Testis (tissue), 3 donors: ENCODE results near the gene PDE8B. TPM values are rescaled to one million over a fixed set of nuclear protein-coding genes. Genes with fewer than 3 reads are reported as not detected.

Experiments used
- DNase-seq: peaks from one replicate; pipeline ENCODE4 v3.0.0-alpha.2; 2019
- H3K27ac ChIP-seq, 2 donors: fragments of 200-600 bp; sonication (generic); one replicate each; pipeline ENCODE4 v1.5.1; 2019
- H3K27me3 ChIP-seq: fragments of 200-600 bp; sonication (generic); one replicate; pipeline ENCODE4 v1.5.1; 2019
- H3K36me3 ChIP-seq: fragments of 200-600 bp; sonication (generic); one replicate; pipeline ENCODE4 v1.5.1; 2017; ENCODE audit warnings: low read depth; ENCODE audit errors: missing control alignments
- H3K4me1 ChIP-seq: fragments of 200-600 bp; sonication (generic); one replicate; pipeline ENCODE4 v1.5.1; 2019
- H3K4me3 ChIP-seq, 2 donors: fragments of 200-600 bp; sonication (generic); one replicate each; pipeline ENCODE4 v1.5.1; 2017 to 2019
- H3K9me3 ChIP-seq: fragments of 200-600 bp; sonication (generic); one replicate; pipeline ENCODE4 v1.5.1; 2017
- CTCF ChIP-seq, 3 experiments: fragments of 450-650 bp in 2 of 3; fragments of 200-600 bp in 1 of 3; sonication (generic) in 1 of 3; IDR thresholded peaks; one replicate each; pipeline ENCODE4 v1.5.1; 2016 to 2019; ENCODE audit warnings: antibody characterized with exemption in 3 of 3, mild to moderate bottlenecking in 2 of 3, moderate library complexity in 1 of 3
- POLR2A ChIP-seq: fragments of 450-650 bp; IDR thresholded peaks from one replicate; pipeline ENCODE4 v1.6.1; 2017; ENCODE audit warnings: antibody characterized with exemption, mild to moderate bottlenecking, moderate library complexity
- WGBS, 2 donors: methylation state at CpG; one replicate each; pipeline ENCODE4 v1.1.5; 2018; 5-methylcytosine and 5-hydroxymethylcytosine counted together
- intact Hi-C: fragments of 100-400 bp; cut with DNase I; formaldehyde crosslinking; loops from one replicate; pipeline ENCODE4 v1.15.1; 2023; ENCODE audit warnings: low total_unique reads
- polyA plus RNA-seq: library from polyadenylated mRNA; stranded (reverse); fragments of 350-450 nt; fragmentation: Illumina TruSeq; extraction: RNeasy Lipid Tissue Mini Kit (QIAGEN cat#74804); gene quantifications from one replicate; pipeline ENCODE4 v1.2.3, GENCODE V29; 2014; ENCODE audit warnings: low read depth, low replicate concordance; ENCODE audit not compliant: insufficient read depth
- total RNA-seq, 2 donors: library from RNA; depleted of rRNA; stranded (reverse); fragments of >200 nt; gene quantifications; one replicate each; pipeline ENCODE4 v1.2.3, GENCODE V29; 2016

The PDE8B gene
- total and polyA plus RNA-seq, 3 donors from 2014 or later: 2.0 to 7.2 (median 5.8) TPM

- H3K9me3 ChIP-seq: no peaks in the 10 kb centered on the region
- TF ChIP-seq CTCF (IDR thresholded peaks at IDR 0.05): no peak
- no peak for TF ChIP-seq POLR2A
- H3K4me3 ChIP-seq: no peak overlapping the region
- H3K4me1 ChIP-seq: no peaks in the 10 kb centered on the region
- no peak overlapping the region for H3K27ac ChIP-seq
- H3K36me3 ChIP-seq: no peaks in the 10 kb centered on the region
- intact Hi-C loops: no loop called here
- whole genome bisulfite sequencing, 2 donors: 76 to 78% methylated on average over 12 of the region's 12 CpGs
- no peaks in the 10 kb centered on the region for H3K27me3 ChIP-seq
- DNase-seq: no peak
Measured at GRCh38 chr5:77308154-77308960, 97.9 kb downstream of the PDE8B start.

GRCh38 chr5:77309140-77309539 is 98.7 kb downstream of the PDE8B start:
- WGBS, 2 donors: 87 to 91% methylated on average over 2 of the region's 2 CpGs
- no peak overlapping the region for H3K4me3 ChIP-seq
- H3K4me1 ChIP-seq: no peaks in the 10 kb centered on the region
- H3K36me3 ChIP-seq: no peaks in the 10 kb centered on the region
- no peaks in the 10 kb centered on the region for H3K27me3 ChIP-seq
- H3K27ac ChIP-seq: no peak overlapping the region
- TF ChIP-seq CTCF (IDR thresholded peaks at IDR 0.05) (no peak), POLR2A (no peak)
- intact Hi-C loops: no loop called here
- DNase-seq: no peak
- H3K9me3 ChIP-seq: no peaks in the 10 kb centered on the region

- no peaks in the 10 kb centered on the region for H3K9me3 ChIP-seq
- no peaks in the 10 kb centered on the region for H3K36me3 ChIP-seq
- no peaks in the 10 kb centered on the region for H3K4me1 ChIP-seq
- DNase-seq: no peak
- H3K27me3 ChIP-seq: no peaks in the 10 kb centered on the region
- no peak overlapping the region for H3K4me3 ChIP-seq
- intact Hi-C loops: no loop called here
- TF ChIP-seq POLR2A (no peak), CTCF (IDR thresholded peaks at IDR 0.05) (no peak)
- H3K27ac ChIP-seq: no peak overlapping the region
- 93 to 95% methylated on average over 4 of the region's 4 CpGs for WGBS, 2 donors
Measured at GRCh38 chr5:77310494-77311213, 100.2 kb downstream of the PDE8B start.

- no peaks in the 10 kb centered on the region for H3K4me1 ChIP-seq
- no peaks in the 10 kb centered on the region for H3K9me3 ChIP-seq
- no peak for TF ChIP-seq CTCF (IDR thresholded peaks at IDR 0.05)
- TF ChIP-seq POLR2A: no peak
- H3K36me3 ChIP-seq: no peaks in the 10 kb centered on the region
- no peak overlapping the region for H3K4me3 ChIP-seq
- H3K27ac ChIP-seq: no peak overlapping the region
- WGBS, 2 donors: 88 to 91% methylated on average over 1 of the region's 1 CpG
- no peak for DNase-seq
- no peaks in the 10 kb centered on the region for H3K27me3 ChIP-seq
- intact Hi-C loops: no loop called here
Measured at GRCh38 chr5:77311214-77311571, 100.7 kb downstream of the PDE8B start.
